HG03103 (cell line): ENCODE data around the gene EPHB1.

Source experiments
- ATAC-seq: cut with Tn5 transposase; IDR thresholded peaks from one replicate; pipeline ENCODE4 v1.9.1; 2021; ENCODE audit warnings: low read depth; ENCODE audit not compliant: unreplicated experiment

The EPHB1 gene

GRCh38 chr3:135068011-135068410, 273.0 kb downstream of the EPHB1 start:
- no peak for ATAC-seq

GRCh38 chr3:135069406-135069805, 274.3 kb downstream of the EPHB1 start:
- no peak for ATAC-seq

DNA sequence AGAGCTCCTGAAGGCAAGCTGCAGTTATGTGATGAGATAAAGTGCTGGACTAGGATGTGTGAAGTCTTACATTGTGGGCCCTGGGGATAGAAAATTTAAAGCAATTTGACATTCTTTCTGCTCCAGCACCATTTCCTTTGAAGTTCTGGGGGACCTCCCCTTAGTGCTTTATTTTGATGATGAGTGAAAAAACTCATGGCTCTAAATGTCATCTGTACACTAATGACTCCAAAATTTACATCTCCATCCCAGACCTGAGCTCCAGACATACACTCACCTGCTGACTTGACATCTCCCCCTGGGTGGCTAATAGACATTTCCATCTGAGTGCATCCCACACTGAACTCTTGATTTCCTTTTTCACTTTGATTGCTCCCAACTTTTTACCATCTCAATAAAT, 276.4 kb downstream of the EPHB1 start:
- no peak for ATAC-seq

DNA sequence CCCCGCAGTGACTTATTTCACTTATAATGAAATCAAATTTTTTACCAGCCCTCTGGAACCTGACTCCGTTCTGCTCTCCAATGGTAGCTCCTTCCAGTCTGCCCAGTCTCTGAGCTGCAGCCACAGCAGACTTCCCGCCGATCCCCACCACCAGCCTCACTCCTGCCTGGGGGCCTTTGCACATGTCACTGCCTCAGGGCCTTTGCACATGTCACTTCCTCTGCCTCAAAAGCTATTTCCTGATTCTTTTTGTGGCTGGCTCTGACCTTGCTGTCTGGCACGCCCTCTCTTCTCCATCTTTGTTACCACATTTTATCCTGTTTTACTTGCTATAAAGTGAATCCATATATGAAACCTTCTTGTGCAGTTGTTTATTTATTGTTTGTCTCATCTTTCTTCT, 277.4 kb downstream of the EPHB1 start:
- no peak for ATAC-seq

- no peak for ATAC-seq
Observed at GRCh38 chr3:135075157-135075556, 280.1 kb downstream of the EPHB1 start.

- ATAC-seq, result no peak
Observed at GRCh38 chr3:135076341-135076740, 281.3 kb downstream of the EPHB1 start.

DNA sequence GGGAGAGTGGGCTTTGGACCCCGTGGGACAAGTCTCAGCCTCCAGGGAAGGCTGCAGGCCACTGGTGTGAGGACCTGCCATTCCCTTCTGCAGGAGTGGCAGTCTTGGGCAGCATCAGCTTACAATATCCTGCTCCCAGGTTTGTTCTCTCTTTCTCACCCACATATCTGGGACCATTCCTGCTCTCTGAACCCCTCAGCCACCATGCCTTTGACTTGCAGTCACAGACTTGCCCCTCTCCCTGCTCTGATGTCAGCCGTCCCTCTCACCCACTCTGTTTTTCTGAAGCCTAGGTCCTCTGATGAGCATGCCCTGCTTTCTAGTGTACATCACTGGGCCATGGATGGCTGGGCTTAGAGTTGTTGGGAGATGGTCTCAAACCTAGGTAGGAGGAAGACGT, 282.1 kb downstream of the EPHB1 start:
- no peak for ATAC-seq

DNA sequence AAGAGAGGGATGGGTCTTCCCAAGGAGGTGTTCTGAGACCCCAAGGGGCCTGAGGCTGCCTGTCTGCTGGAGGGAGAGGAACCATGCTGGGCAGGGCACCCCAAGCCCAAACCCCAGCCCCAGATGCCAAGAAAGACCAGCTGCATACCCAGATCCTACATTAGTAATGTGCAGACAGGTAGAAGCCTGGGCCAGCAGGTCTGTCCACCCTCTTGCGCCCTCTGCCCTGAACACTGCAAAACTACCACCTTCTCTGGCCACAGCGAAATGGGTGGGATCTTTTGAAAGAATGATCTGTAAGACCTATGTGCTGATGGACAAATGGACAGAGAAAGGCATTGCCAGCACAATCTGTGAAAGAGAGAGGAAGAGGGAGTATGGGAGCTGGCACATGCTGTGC, 283.2 kb downstream of the EPHB1 start:
- no peak for ATAC-seq

DNA sequence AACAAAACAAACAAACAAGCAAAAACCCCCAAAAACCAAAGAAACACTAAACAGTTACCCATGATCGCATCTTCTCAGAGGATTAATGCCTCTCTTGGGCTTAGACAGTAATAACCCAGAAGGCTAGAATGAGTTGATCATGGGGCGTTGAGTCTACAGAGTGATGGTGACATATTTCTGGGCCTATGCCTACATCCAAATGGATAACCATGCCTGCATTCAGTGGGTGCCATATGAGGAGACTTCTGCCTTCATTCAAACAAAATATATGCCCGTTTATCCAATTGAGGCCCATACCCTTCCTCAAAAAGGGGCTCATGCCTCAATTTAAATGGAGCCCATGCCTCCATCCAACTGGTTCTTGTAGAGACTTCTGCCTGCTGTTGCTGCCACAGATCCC, 284.0 kb downstream of the EPHB1 start:
- no peak for ATAC-seq

GRCh38 chr3:135081451-135081850, 286.4 kb downstream of the EPHB1 start:
- ATAC-seq, result no peak

DNA sequence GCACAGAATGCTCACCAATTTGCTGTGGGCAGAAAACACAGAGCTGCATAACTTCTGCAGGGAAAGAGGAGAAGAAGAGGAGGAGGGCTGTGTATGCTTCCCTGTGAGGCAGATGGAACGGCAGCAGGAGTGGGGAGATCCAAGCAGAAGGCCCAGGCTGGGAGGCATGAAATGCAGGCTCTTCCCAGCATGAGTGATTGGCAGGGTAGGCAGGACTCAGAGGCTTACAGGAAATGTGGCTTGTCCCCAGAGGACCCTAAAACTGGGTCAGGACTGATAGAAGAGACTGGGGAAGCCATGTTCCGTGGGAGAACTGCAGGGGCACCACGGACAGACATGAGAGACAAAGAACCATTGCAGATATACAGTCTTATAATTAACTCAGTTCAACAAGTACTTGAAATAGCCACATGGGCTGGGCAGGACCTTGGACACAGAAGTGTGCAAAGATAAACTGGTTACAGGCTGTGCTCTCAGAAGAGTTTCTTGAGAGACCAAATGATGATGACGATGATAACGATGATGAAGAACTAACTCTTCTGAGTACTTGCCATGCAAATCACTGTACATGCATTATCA, 286.9 kb downstream of the EPHB1 start:
- ATAC-seq, result no peak

- ATAC-seq, result no peak
Observed at GRCh38 chr3:135082706-135083105, 287.6 kb downstream of the EPHB1 start.

DNA sequence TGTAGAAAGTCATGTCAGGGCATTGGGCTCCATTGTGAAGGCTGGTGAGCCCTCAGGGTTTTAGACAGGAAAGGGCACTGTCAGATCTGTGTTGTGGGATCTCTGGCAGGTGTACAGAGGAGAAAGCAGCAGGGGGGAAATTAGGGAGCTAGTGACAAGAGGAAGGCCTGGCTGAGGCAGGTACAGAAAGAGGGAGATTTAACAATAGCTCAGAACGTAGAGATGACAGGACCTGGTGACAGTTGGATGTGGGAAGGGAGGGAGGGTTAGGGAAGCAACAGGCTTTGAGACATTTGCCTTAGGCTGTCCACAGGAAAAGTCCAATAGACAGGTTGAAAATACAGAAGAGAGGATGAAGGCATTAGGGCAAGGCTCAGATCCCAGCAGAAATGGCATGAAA, 288.1 kb downstream of the EPHB1 start:
- no peak for ATAC-seq

- no peak for ATAC-seq
Observed at GRCh38 chr3:135083756-135084155, 288.7 kb downstream of the EPHB1 start.

GRCh38 chr3:135084405-135084804, 289.3 kb downstream of the EPHB1 start:
- ATAC-seq, result no peak

- ATAC-seq, result no peak
Observed at GRCh38 chr3:135084976-135085375, 289.9 kb downstream of the EPHB1 start.

DNA sequence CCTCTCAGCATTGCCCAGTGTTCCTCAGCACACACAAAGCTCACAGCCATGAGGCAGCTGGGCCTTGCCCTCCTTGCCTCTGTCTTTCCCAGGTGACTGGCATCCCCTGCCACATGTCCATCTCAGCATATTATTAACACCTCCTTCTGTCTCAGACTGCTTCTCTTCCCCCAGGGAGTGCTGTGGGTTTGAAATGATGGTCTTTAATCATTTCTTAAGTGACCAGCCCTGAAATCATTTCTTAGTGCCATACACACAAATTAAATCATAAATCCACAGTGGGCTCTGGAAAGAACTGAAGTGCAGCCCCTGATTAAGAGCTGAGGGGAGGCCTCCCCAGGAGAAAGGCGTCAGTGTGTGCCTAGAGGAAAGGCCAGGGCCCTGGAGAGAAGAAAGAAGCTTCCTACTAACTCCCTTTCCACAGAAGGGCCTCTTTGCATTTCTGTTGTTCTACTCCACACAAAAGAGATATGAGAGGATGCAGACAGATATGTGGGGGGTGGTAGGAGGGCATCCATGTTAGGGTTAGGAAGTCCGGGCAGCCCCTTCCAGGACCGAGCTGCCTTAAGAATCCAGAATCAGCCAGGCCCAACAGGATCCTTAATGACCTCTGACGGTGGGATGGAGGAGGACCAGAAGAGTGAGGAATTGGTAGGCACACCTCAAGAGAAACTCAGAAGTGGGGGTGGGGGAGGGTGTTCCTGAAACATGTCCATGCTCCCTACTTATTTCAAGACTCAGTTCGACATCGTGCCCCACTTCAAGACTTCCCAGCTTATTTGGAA, 290.8 kb downstream of the EPHB1 start:
- no peak for ATAC-seq

DNA sequence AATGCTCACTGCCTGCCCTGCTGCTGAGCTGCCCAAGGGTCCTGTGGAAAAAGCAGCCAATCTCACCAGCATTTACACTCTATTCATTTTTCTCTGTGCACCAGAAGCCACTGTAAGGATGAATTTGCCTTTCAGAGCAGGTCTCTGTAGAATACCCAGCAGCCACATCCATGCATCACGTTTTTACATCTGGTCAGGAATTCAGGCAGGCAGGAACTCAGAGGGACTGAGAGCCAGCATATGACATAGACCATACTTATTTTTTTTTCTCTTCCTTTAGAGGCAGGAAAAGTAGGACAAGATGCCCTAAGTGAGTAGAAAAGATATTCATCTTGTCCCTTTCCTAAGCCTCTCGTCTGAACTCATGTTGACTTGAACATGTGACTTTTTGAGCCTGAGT, 292.7 kb downstream of the EPHB1 start:
- no peak for ATAC-seq

GRCh38 chr3:135089451-135089850, 294.4 kb downstream of the EPHB1 start:
- no peak for ATAC-seq

DNA sequence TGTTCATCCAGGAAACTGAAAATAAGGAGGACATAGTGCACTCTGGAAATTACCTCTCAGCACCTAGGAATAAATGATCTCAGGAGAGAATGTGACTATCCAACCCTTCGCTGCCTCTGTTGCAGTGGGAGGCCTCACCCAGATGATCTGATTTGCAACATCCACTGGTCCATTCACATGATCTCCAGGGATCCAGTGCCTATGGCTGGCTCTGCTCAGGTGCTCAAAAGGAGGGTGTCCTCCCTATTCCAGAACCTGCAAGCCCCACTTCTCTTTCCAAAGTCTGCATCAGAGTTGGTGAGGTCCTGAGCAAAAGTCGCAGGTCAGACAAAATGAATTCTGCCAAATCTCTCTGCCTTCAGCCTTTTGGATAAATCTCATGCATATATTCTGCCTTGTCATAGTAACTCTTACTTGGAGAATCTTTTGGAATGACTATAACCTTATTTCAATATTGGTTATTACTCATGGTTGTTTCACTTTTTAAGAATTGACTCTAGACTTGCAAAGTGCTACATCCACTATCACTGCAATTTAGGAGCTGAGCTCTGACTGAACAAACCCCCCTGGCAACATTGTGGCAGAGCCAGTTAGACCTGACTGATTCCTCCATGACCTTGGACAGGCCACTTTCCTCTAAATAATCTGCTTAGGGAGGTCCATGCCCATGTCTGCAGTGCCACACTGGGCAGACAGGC, 295.1 kb downstream of the EPHB1 start:
- ATAC-seq, result no peak

DNA sequence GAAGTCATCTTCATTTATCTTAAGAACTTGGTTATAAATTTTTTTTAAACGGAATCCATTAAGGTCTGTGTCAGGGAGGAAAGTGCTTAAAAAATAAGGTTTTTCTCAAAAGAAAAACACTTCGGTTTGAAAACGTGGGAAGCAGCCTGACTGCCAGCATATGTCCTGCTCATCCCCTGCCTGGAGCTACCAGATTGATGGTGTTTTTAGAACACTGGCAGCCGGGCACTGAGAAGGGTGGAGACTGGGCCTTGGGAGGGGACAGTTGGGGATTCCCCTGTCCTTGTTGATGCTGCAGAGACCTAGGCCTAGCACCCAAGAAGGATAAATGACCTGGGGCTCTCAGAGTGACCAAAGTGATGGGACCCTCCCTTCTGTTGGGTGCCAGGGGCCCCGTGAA, 296.9 kb downstream of the EPHB1 start:
- no peak for ATAC-seq

GRCh38 chr3:135093121-135093520, 298.1 kb downstream of the EPHB1 start:
- ATAC-seq, result no peak
